Parathyroid adenoma (tissue), 2 donors: ENCODE data around the gene TXN2.

Source experiments
- H2AFZ ChIP-seq: fragments of 300-600 bp; sonication (generic); one replicate; pipeline ENCODE4 v1.7.0; 2017; ENCODE audit warnings: antibody characterized with exemption, mild to moderate bottlenecking
- H3K27ac ChIP-seq: fragments of 300-600 bp; sonication (generic); one replicate; pipeline ENCODE4 v1.7.0; 2017
- H3K27me3 ChIP-seq: fragments of 300-600 bp; sonication (generic); one replicate; pipeline ENCODE4 v1.7.0; 2017; ENCODE audit warnings: low read length; ENCODE audit not compliant: control insufficient read depth, insufficient read depth
- H3K36me3 ChIP-seq: fragments of 300-600 bp; sonication (generic); one replicate; pipeline ENCODE4 v1.7.0; 2017; ENCODE audit warnings: low read length; ENCODE audit not compliant: control insufficient read depth, insufficient read depth
- H3K4me1 ChIP-seq: fragments of 300-600 bp; sonication (generic); one replicate; pipeline ENCODE4 v1.7.0; 2017; ENCODE audit warnings: control low read depth
- H3K4me2 ChIP-seq: fragments of 300-600 bp; sonication (generic); one replicate; pipeline ENCODE4 v1.7.0; 2017; ENCODE audit warnings: low read length
- H3K4me3 ChIP-seq: fragments of 300-600 bp; sonication (generic); one replicate; pipeline ENCODE4 v1.7.0; 2017; ENCODE audit warnings: low read depth, low read length
- H3K79me2 ChIP-seq: fragments of 300-600 bp; sonication (generic); one replicate; pipeline ENCODE4 v1.7.0; 2017; ENCODE audit warnings: control low read depth
- H3K9ac ChIP-seq: fragments of 300-600 bp; sonication (generic); one replicate; pipeline ENCODE4 v1.7.0; 2017; ENCODE audit warnings: mild to moderate bottlenecking
- H3K9me3 ChIP-seq: fragments of 300-600 bp; sonication (generic); one replicate; pipeline ENCODE4 v1.7.0; 2017; ENCODE audit warnings: low read length; ENCODE audit not compliant: control insufficient read depth
- TF ChIP-seq, protein P1 (sequence below): fragments of 300-600 bp; sonication (generic); IDR thresholded peaks from one replicate; pipeline ENCODE4 v1.7.0; 2017; ENCODE audit warnings: antibody characterized with exemption, mild to moderate bottlenecking
- donor health status: primary hyperparathyroidism.

Gene TXN2

DNA sequence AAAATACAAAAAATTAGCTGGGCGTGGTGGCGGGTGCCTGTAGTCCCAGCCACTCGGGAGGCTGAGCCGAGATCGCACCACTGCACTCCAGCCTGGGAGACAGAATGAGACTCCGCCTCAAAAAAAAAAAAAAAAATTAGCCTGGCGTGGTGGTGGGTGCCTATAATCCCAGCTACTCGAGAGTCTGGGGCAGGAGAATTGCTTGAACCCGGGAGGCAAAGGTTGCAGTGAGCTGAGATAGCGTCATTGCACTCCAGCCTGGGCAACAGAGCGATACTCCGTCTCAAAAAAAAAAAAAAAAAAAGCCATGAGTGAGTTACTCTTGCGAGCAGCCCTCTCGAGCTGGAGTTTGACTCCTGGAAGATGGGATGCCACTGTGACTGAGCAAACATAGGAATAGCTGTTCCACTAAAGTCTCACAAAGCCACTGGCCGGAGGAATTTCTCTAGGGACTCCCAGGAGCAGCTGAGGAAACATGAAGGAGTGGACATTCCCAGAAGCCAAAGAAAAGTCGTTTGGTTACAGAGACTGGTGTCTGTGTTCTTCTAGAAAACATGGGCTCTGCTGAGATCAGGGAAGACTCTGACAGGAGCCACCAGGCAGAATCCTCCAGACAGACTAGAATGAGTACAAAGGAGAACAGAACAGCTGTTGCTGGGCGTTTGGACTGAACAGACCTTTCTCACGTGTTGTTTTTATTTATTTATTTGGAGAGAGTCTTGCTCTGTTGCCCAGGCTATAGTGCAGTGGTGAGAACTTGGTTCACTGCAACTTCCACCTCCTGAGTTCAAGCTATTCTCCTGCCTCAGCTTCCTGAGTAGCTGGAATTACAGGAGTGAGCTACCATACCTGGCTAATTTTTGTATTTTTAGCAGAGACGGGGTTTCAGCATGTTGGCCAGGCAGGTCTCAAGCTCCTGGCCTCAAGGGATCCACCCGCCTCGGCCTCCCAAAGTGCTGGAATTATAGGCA, 61.2 kb downstream of the TXN2 start:
- no peaks in the 10 kb centered on the region for H3K36me3 ChIP-seq
- no peak overlapping the region for H3K4me2 ChIP-seq
- H3K4me1 ChIP-seq, result no peaks in the 10 kb centered on the region
- no peaks in the 10 kb centered on the region for H3K79me2 ChIP-seq
- no peak overlapping the region for H2AFZ ChIP-seq
- no peaks in the 10 kb centered on the region for H3K9me3 ChIP-seq
- no peak overlapping the region for H3K4me3 ChIP-seq
- no peaks in the 10 kb centered on the region for H3K27me3 ChIP-seq
- no peak overlapping the region for H3K9ac ChIP-seq
- TF ChIP-seq, protein P1, sequence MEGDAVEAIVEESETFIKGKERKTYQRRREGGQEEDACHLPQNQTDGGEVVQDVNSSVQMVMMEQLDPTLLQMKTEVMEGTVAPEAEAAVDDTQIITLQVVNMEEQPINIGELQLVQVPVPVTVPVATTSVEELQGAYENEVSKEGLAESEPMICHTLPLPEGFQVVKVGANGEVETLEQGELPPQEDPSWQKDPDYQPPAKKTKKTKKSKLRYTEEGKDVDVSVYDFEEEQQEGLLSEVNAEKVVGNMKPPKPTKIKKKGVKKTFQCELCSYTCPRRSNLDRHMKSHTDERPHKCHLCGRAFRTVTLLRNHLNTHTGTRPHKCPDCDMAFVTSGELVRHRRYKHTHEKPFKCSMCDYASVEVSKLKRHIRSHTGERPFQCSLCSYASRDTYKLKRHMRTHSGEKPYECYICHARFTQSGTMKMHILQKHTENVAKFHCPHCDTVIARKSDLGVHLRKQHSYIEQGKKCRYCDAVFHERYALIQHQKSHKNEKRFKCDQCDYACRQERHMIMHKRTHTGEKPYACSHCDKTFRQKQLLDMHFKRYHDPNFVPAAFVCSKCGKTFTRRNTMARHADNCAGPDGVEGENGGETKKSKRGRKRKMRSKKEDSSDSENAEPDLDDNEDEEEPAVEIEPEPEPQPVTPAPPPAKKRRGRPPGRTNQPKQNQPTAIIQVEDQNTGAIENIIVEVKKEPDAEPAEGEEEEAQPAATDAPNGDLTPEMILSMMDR, result no peak
- H3K27ac ChIP-seq, result no peak overlapping the region

GRCh38 chr22:36419177-36419911, 62.1 kb downstream of the TXN2 start:
- H3K9ac ChIP-seq, result no peak overlapping the region
- no peak overlapping the region for H3K27ac ChIP-seq
- no peaks in the 10 kb centered on the region for H3K27me3 ChIP-seq
- no peaks in the 10 kb centered on the region for H3K9me3 ChIP-seq
- peak overlapping the region; percentile 6 for H2AFZ ChIP-seq
- H3K79me2 ChIP-seq, result no peaks in the 10 kb centered on the region
- H3K4me1 ChIP-seq, result no peaks in the 10 kb centered on the region
- no peaks in the 10 kb centered on the region for H3K36me3 ChIP-seq
- TF ChIP-seq, protein P1, result no peak
- no peak overlapping the region for H3K4me3 ChIP-seq
- no peak overlapping the region for H3K4me2 ChIP-seq

- Histone ChIP-seq H3K4me1 (no peaks in the 10 kb centered on the region), H3K9ac (no peak overlapping the region), H3K9me3 (no peaks in the 10 kb centered on the region), H3K4me2 (peak overlapping the region; percentile 9), H3K27ac (no peak overlapping the region), H3K36me3 (no peaks in the 10 kb centered on the region), H3K79me2 (no peaks in the 10 kb centered on the region), H3K4me3 (no peak overlapping the region), H2AFZ (no peak overlapping the region), H3K27me3 (no peaks in the 10 kb centered on the region)
- TF ChIP-seq, protein P1, result no peak
Measured at GRCh38 chr22:36417281-36417686, 64.2 kb downstream of the TXN2 start.
